Ammon's horn (tissue), 1 donor: ENCODE measurements around the gene RBPMS2.
"Not testable (repeated sequence)": the region's sequence is repeated elsewhere in the genome, so short reads cannot be mapped to it uniquely, and the experiment has no call there.

Experiments used
- DNase-seq: peaks from one replicate; pipeline ENCODE4 v3.0.0-alpha.2; 2016; ENCODE audit warnings: low spot score

Gene RBPMS2

GRCh38 chr15:64753480-64754185 is 21.8 kb downstream of the RBPMS2 start:
- DNase-seq: no peak

GRCh38 chr15:64751464-64751863 is 23.9 kb downstream of the RBPMS2 start:
- DNase-seq: no peak

- DNase-seq: no peak
Observed at GRCh38 chr15:64749999-64750657, 25.3 kb downstream of the RBPMS2 start.

- no peak for DNase-seq
Observed at GRCh38 chr15:64749167-64749566, 26.2 kb downstream of the RBPMS2 start.

- DNase-seq: no peak
Observed at GRCh38 chr15:64748251-64748650, 27.1 kb downstream of the RBPMS2 start.

GRCh38 chr15:64747578-64747977 is 27.8 kb downstream of the RBPMS2 start:
- no peak for DNase-seq

GRCh38 chr15:64746921-64747320 is 28.5 kb downstream of the RBPMS2 start:
- no peak for DNase-seq

- no peak for DNase-seq
Observed at GRCh38 chr15:64746356-64746755, 29.0 kb downstream of the RBPMS2 start.

- no peak for DNase-seq
Observed at GRCh38 chr15:64743691-64744090, 31.7 kb downstream of the RBPMS2 start.

GRCh38 chr15:64742921-64743320 is 32.5 kb downstream of the RBPMS2 start:
- DNase-seq: no peak

GRCh38 chr15:64742385-64742784 is 33.0 kb downstream of the RBPMS2 start:
- DNase-seq: no peak

- DNase-seq: not testable (repeated sequence)
Observed at GRCh38 chr15:64741708-64742107, 33.7 kb downstream of the RBPMS2 start.

GRCh38 chr15:64740311-64741170 is 34.8 kb downstream of the RBPMS2 start:
- no peak for DNase-seq

- DNase-seq: no peak
Observed at GRCh38 chr15:64739577-64740143, 35.7 kb downstream of the RBPMS2 start.

- DNase-seq: no peak
Observed at GRCh38 chr15:64739156-64739555, 36.2 kb downstream of the RBPMS2 start.

GRCh38 chr15:64738226-64739095 is 36.9 kb downstream of the RBPMS2 start:
- no peak for DNase-seq

GRCh38 chr15:64732156-64732860 is 43.1 kb downstream of the RBPMS2 start:
- no peak for DNase-seq

- DNase-seq: no peak
Observed at GRCh38 chr15:64731805-64732151, 43.6 kb downstream of the RBPMS2 start.

GRCh38 chr15:64731012-64731804 is 44.2 kb downstream of the RBPMS2 start:
- peak; percentile 84 for DNase-seq

GRCh38 chr15:64730151-64730550 is 45.2 kb downstream of the RBPMS2 start:
- no peak for DNase-seq
